NCI-H1105 (cell line): Measurements from ENCODE around the gene HOXD8.

Experiments
- DNase-seq: peaks from one replicate; lab custom pipeline; 2025; lab: John Stamatoyannopoulos, UW

HOXD8 gene

GRCh38 chr2:176147800-176148496 is 18.4 kb downstream of the HOXD8 start:
- DNase-seq: no peak

GRCh38 chr2:176148751-176149421 is 19.4 kb downstream of the HOXD8 start:
- no peak for DNase-seq

GRCh38 chr2:176149481-176149938 is 20.0 kb downstream of the HOXD8 start:
- no peak for DNase-seq

- no peak for DNase-seq
These were observed 20.6 kb downstream of the HOXD8 start for GRCh38 chr2:176149939-176150583.

- no peak for DNase-seq
These were observed 21.3 kb downstream of the HOXD8 start for GRCh38 chr2:176150584-176151441.

- no peak for DNase-seq
These were observed 22.2 kb downstream of the HOXD8 start, which contains the start of gene HOXD4 for GRCh38 chr2:176151442-176152287. Gene HOXD4 (plus strand): TSS chr2:176151550. CDS start chr2:176151634, 84 bp downstream.

GRCh38 chr2:176152350-176153181 is 23.1 kb downstream of the HOXD8 start:
- no peak for DNase-seq

- no peak for DNase-seq
These were observed 25.2 kb downstream of the HOXD8 start for GRCh38 chr2:176154576-176155252.

- no peak for DNase-seq
These were observed 26.0 kb downstream of the HOXD8 start for GRCh38 chr2:176155356-176156044.

GRCh38 chr2:176156301-176156806 is 26.8 kb downstream of the HOXD8 start:
- DNase-seq: no peak

GRCh38 chr2:176156807-176157498 is 27.4 kb downstream of the HOXD8 start, which contains the start of gene HOXD3:
Gene HOXD3 (plus strand): TSS chr2:176157307. CDS start chr2:176169115, 11,808 bp downstream.
- peak; percentile 23 for DNase-seq

- peak; percentile 75 for DNase-seq
These were observed 28.1 kb downstream of the HOXD8 start for GRCh38 chr2:176157499-176158185.

- peak; percentile 49 for DNase-seq
These were observed 28.7 kb downstream of the HOXD8 start for GRCh38 chr2:176158186-176158591.

- no peak for DNase-seq
These were observed 29.6 kb downstream of the HOXD8 start for GRCh38 chr2:176158855-176159662.

- no peak for DNase-seq
These were observed 30.3 kb downstream of the HOXD8 start for GRCh38 chr2:176159663-176160250.
